Osteoblast (primary cell): ENCODE measurements around the gene PRKN. TPM values are rescaled to one million over a fixed set of nuclear protein-coding genes. Genes with fewer than 3 reads are reported as not detected.

Experiments
- DNase-seq: peaks from one replicate; pipeline ENCODE4 v3.0.0; 2011; ENCODE audit warnings: low spot score, mixed read lengths; ENCODE audit not compliant: insufficient read length; ENCODE audit errors: missing footprints
- H2AFZ ChIP-seq: 2 replicates; pipeline ENCODE4 v1.6.0; 2011; ENCODE audit warnings: mild to moderate bottlenecking, low read length
- H3K27ac ChIP-seq: 2 replicates; pipeline ENCODE4 v1.5.1; 2011; ENCODE audit warnings: mild to moderate bottlenecking, low read depth, low read length, moderate library complexity
- H3K27me3 ChIP-seq: 2 replicates; pipeline ENCODE4 v1.6.0; 2012; ENCODE audit warnings: mild to moderate bottlenecking, control low read depth, inconsistent platforms, low read length, moderate library complexity; ENCODE audit not compliant: insufficient read depth
- H3K36me3 ChIP-seq: 2 replicates; pipeline ENCODE4 v1.5.1; 2011; ENCODE audit warnings: mild to moderate bottlenecking, low read length, control low read depth, moderate library complexity; ENCODE audit not compliant: insufficient read depth
- H3K4me1 ChIP-seq: 2 replicates; pipeline ENCODE4 v1.5.1; 2011; ENCODE audit warnings: mild to moderate bottlenecking, low read length, control low read depth, moderate library complexity; ENCODE audit not compliant: insufficient read depth
- H3K4me2 ChIP-seq: 2 replicates; pipeline ENCODE4 v1.6.0; 2011; ENCODE audit warnings: mild to moderate bottlenecking, low read length; ENCODE audit not compliant: insufficient read depth
- H3K4me3 ChIP-seq: fragments of 200-600 bp; sonication (generic); 3 replicates; pipeline ENCODE4 v1.5.1; 2012; ENCODE audit warnings: mild to moderate bottlenecking, low read length, inconsistent platforms; ENCODE audit not compliant: insufficient read depth
- H3K79me2 ChIP-seq: 2 replicates; pipeline ENCODE4 v1.6.0; 2012; ENCODE audit warnings: mild to moderate bottlenecking, low read length, control low read depth, inconsistent platforms; ENCODE audit not compliant: insufficient read depth
- H3K9me3 ChIP-seq: 2 replicates; pipeline ENCODE4 v1.5.1; 2011; ENCODE audit warnings: low read depth, low read length, control low read depth
- H4K20me1 ChIP-seq: 2 replicates; pipeline ENCODE4 v1.6.0; 2012; ENCODE audit warnings: mild to moderate bottlenecking, low read length, control low read depth; ENCODE audit not compliant: insufficient read depth
- total RNA-seq: library from RNA; depleted of rRNA; stranded (reverse); fragments of >200 nt; gene quantifications from 2 replicates; pipeline ENCODE4 v1.2.3, GENCODE V29; 2012
- TF ChIP-seq, protein P1 (sequence below): IDR thresholded peaks from 2 replicates; pipeline ENCODE4 v1.5.1; 2011; ENCODE audit warnings: mild to moderate bottlenecking, low read depth, low read length, moderate library complexity; ENCODE audit errors: extremely low read depth

The PRKN gene
- total RNA-seq, 1 donor = 2.9 TPM

DNA sequence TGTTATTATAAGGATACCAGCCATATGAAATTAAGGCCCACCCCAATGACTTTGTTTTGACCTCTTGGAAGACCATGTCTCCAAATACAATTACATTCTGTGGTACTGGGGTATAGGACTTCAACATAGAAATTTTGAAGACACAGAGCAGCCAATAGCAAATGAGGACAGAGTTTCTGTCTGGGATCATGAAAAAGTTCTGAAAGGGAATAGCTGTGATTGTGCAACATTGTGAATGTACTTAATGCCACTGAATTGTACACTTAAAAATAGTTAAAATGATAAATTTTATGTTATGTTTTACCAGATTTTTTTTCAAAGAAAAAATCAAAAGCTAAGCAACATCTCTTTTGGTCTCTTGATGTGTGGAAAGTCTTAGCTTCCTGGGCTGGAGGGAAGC is 1426.7 kb downstream of the PRKN start:
- no peak for DNase-seq

DNA sequence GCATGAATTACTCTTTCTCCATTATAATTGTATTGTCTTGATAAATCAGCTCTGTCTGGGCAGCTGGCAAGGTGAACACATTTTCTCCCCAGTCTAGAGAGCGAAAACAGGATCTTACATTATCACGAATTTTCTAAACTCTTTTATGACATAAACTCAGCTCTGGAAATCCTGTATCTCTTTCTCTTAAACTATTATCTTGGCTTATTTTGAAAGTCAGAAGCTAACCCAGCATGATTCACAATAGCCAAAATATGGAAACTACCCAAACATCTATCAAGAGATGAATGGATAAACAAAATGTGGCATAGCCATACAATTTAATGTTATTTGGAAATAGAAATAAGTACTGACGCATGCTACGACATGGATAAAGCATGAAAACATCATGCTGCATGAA is 1427.8 kb downstream of the PRKN start:
- no peak overlapping the region for H3K4me2 ChIP-seq
- TF ChIP-seq, protein P1, sequence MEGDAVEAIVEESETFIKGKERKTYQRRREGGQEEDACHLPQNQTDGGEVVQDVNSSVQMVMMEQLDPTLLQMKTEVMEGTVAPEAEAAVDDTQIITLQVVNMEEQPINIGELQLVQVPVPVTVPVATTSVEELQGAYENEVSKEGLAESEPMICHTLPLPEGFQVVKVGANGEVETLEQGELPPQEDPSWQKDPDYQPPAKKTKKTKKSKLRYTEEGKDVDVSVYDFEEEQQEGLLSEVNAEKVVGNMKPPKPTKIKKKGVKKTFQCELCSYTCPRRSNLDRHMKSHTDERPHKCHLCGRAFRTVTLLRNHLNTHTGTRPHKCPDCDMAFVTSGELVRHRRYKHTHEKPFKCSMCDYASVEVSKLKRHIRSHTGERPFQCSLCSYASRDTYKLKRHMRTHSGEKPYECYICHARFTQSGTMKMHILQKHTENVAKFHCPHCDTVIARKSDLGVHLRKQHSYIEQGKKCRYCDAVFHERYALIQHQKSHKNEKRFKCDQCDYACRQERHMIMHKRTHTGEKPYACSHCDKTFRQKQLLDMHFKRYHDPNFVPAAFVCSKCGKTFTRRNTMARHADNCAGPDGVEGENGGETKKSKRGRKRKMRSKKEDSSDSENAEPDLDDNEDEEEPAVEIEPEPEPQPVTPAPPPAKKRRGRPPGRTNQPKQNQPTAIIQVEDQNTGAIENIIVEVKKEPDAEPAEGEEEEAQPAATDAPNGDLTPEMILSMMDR = no peak
- H2AFZ ChIP-seq = no peak overlapping the region
- H3K36me3 ChIP-seq = no peaks in the 10 kb centered on the region
- peaks cover 29% of the 10 kb centered on the region for H3K4me1 ChIP-seq
- no peaks in the 10 kb centered on the region for H3K9me3 ChIP-seq
- DNase-seq = no peak
- no peaks in the 10 kb centered on the region for H3K27me3 ChIP-seq
- no peaks in the 10 kb centered on the region for H3K79me2 ChIP-seq
- no peak overlapping the region for H3K4me3 ChIP-seq
- H4K20me1 ChIP-seq = no peaks in the 10 kb centered on the region
- no peak overlapping the region for H3K27ac ChIP-seq

More for the DNA sequence above, 1426.7 kb downstream of the PRKN start:
- no peaks in the 10 kb centered on the region for H3K27me3 ChIP-seq
- no peak overlapping the region for H3K4me2 ChIP-seq
- H3K4me1 ChIP-seq = peaks cover 29% of the 10 kb centered on the region
- no peaks in the 10 kb centered on the region for H3K36me3 ChIP-seq
- H3K27ac ChIP-seq = no peak overlapping the region
- TF ChIP-seq, protein P1 = no peak
- no peaks in the 10 kb centered on the region for H3K9me3 ChIP-seq
- no peak overlapping the region for H3K4me3 ChIP-seq
- H2AFZ ChIP-seq = no peak overlapping the region
- H3K79me2 ChIP-seq = no peaks in the 10 kb centered on the region
- no peaks in the 10 kb centered on the region for H4K20me1 ChIP-seq

Other genes starting within 250 kb of the PRKN start
- gene PACRG, start 208 bp upstream of the PRKN start, total RNA-seq = 0.59 and 1.4 TPM in 2 replicates